Esophagus muscularis mucosa (tissue), 4 donors: ENCODE measurements around the gene INPP5A. TPM values are rescaled to one million over a fixed set of nuclear protein-coding genes. Genes with fewer than 3 reads are reported as not detected.

ENCODE experiments used
- DNase-seq: peaks from one replicate; pipeline ENCODE4 v3.0.0-alpha.2; 2017; ENCODE audit errors: extremely low spot score
- H3K27ac ChIP-seq, 4 donors: fragments of 200-600 bp; sonication (generic); replicated peaks in 1 of 4; 1 replicate in 3 of 4; 2 replicates in 1 of 4; pipeline ENCODE4 v1.5.1; 2016 to 2019; ENCODE audit warnings: mild to moderate bottlenecking in 1 of 4
- H3K27me3 ChIP-seq, 4 donors: fragments of 200-600 bp; sonication (generic); one replicate each; pipeline versions ENCODE4 v1.5.1 to v1.6.0; 2016 to 2019
- H3K36me3 ChIP-seq, 4 donors: fragments of 200-600 bp; sonication (generic); one replicate each; pipeline ENCODE4 v1.5.1; 2016 to 2019
- H3K4me1 ChIP-seq, 4 donors: fragments of 200-600 bp; sonication (generic); one replicate each; pipeline ENCODE4 v1.5.1; 2016 to 2019
- H3K4me3 ChIP-seq, 4 donors: fragments of 200-600 bp; sonication (generic); 1 replicate in 2 of 4; 2 replicates in 2 of 4; pipeline ENCODE4 v1.5.1; 2016 to 2019; ENCODE audit warnings: mild to moderate bottlenecking in 4 of 4, moderate library complexity in 1 of 4
- H3K9me3 ChIP-seq, 4 donors: fragments of 200-600 bp; sonication (generic); 1 replicate in 3 of 4; 2 replicates in 1 of 4; pipeline ENCODE4 v1.5.1; 2016 to 2019
- CTCF ChIP-seq, 3 experiments: fragments of 200-600 bp in 2 of 3; fragments of 450-650 bp in 1 of 3; sonication (generic) in 2 of 3; IDR thresholded peaks; one replicate each; pipeline ENCODE4 v1.5.1; 2017 to 2019; ENCODE audit warnings: antibody characterized with exemption in 3 of 3, mild to moderate bottlenecking in 2 of 3, moderate library complexity in 1 of 3
- EP300 ChIP-seq: sonication (generic); formaldehyde crosslinking; IDR thresholded peaks from one replicate; pipeline ENCODE4 v1.6.1; 2017; ENCODE audit warnings: antibody characterized with exemption
- POLR2A ChIP-seq: fragments of 450-650 bp; IDR thresholded peaks from one replicate; pipeline ENCODE4 v1.6.1; 2017; ENCODE audit warnings: antibody characterized with exemption, moderate library complexity, mild to moderate bottlenecking, low read depth
- POLR2AphosphoS5 ChIP-seq, 2 donors: sonication (generic); formaldehyde crosslinking; IDR thresholded peaks; one replicate each; pipeline ENCODE4 v1.6.1; 2017; ENCODE audit warnings: antibody characterized with exemption in 2 of 2
- WGBS: methylation state at CpG from one replicate; pipeline ENCODE4 v1.1.5; 2018; 5-methylcytosine and 5-hydroxymethylcytosine counted together
- intact Hi-C: fragments of 100-400 bp; cut with DNase I; formaldehyde crosslinking; loops from one replicate; pipeline ENCODE4 v1.15.1; 2023
- total RNA-seq, 4 donors: library from RNA; depleted of rRNA; stranded (reverse); fragments of >200 nt; gene quantifications; one replicate each; pipeline versions ENCODE4 v1.1.0 to v1.2.1, GENCODE V29; 2016

INPP5A gene
- total RNA-seq, 4 donors from 2014 or later: 234 to 301 (median 245) TPM

DNA sequence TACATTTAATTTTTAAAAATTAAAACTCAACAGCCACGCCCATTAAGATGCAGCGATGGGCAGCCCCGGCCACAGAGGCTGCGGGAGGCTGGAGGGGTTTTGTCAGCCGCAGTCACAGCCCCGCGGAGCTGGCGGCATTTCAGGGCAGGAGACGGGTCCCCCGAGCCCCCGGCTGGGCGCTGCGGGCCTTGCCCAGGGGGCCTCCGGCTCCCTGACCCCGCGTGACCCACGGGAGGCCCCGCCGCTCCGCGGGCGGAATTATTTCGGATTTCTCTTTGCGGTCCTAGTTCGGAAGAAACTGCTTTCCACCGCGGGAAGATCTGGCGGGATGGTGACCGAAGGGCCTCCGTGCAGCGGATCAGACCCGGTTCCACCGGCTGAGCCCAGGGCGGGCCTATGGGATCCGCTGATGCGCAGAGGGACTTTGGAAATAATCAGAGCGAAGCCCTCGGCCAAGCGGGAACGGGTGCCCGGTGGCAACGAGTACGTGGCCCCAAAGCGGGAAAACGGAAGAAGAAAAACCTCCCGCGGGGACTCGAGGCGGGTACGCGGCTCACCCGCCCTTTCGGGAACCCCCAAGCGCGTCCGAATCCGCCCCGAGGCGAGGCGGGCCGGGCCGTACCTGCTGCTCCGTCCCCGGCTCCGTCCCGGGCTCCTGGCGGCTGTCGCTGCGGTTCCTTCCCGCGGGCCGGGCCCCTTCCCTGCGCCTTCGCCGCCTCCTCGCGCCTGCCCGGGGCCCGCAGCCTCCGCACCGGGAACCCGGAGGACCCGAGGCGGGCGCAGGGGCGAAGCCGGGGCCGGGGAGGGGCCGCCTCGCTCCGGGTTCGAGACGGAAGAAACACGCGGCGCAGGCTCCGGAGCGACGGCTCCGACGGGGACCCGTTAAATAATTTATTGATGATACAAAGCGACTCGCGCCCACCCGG is 246.6 kb downstream of the INPP5A start:
- TF ChIP-seq EP300 (no peak), CTCF (IDR thresholded peaks at IDR 0.05) (no peak), POLR2AphosphoS5 (IDR thresholded peaks at IDR 0.05) (no peak), POLR2A (no peak)
- 37% methylated on average over 43 of the region's 106 CpGs for WGBS
- no peak overlapping the region for H3K27ac ChIP-seq
- H3K4me3 ChIP-seq: no peak overlapping the region
- H3K4me1 ChIP-seq: peaks cover 21 to 50% (median 45%) of the 10 kb centered on the region in 4 donors
- intact Hi-C loops: loop anchor here (10.0 kb wide), 1 partner anchor 129 kb away; no protein-coding TSS in a partner anchor
- H3K36me3 ChIP-seq: peaks cover 32 to 48% (median 45%) of the 10 kb centered on the region in 4 donors
- peaks cover 0 to 8% (median 4%) of the 10 kb centered on the region in 4 donors for H3K9me3 ChIP-seq
- peaks cover 0 to 63% (median 49%) of the 10 kb centered on the region in 4 donors for H3K27me3 ChIP-seq
- no peak for DNase-seq

- Histone ChIP-seq H3K4me3 (peak overlapping the region; percentile 23 to 44 (median 40)), H3K36me3 (peaks cover 24 to 39% (median 36%) of the 10 kb centered on the region in 4 donors), H3K4me1 (peaks cover 21 to 50% (median 45%) of the 10 kb centered on the region in 4 donors), H3K27ac (no peak overlapping the region), H3K27me3 (peaks cover 0 to 71% (median 54%) of the 10 kb centered on the region in 4 donors), H3K9me3 (peaks cover 0 to 8% (median 4%) of the 10 kb centered on the region in 4 donors)
- TF ChIP-seq CTCF (IDR thresholded peaks at IDR 0.05) (no peak), POLR2A (no peak), EP300 (no peak), POLR2AphosphoS5 (IDR thresholded peaks at IDR 0.05) (no peak)
- no peak for DNase-seq
- WGBS: 9% methylated on average over 32 of the region's 111 CpGs
- intact Hi-C loops: loop anchor here (10.0 kb wide), 1 partner anchor 130 kb away; no protein-coding TSS in a partner anchor
Observed at GRCh38 chr10:132784866-132785722, 247.5 kb downstream of the INPP5A start.

DNA sequence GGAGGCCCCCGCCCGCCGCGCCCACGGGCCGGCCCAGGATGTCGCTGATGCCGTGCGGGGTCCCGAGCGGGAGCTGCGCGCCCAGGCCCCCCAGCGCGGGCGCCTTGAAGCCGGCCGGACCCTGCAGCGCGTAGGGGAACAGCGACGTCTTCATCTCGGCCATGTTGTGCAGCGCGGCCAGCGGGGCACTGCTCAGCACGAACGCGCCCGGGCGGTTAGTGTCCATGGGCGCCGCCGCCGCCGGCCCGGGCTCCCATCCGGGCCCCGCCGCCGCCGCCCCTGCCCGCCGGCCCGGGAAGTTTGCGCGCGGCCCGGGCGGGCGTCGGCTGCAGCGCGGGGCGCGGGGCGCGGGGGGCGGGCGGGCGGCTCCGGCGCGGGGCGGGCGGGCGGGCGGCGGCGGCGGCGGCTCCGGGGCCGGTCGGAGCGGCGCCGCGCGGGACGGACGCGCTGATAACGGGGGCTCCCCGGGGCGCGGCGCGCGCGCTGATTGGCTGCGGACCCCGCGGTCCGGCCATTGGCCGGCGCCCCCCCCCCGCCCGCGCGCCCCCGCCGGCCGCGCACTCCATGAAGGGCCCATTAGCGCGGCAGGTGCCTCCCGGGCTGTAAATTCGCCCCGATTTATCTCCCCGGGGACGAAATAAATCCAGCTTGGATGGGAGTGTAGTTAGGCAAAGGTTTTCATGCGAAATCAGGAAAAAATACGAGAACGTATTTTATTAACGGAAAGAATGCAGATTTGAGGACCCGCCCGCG is 248.3 kb downstream of the INPP5A start, which contains the start of gene NKX6-2:
TSS of gene NKX6-2 (minus strand) at position 425 of the 753 bp plus-strand sequence. CDS start at position 226, 199 bp downstream.
- H3K27ac ChIP-seq: no peak within 1 kb of the TSS
- peaks cover 19 to 31% (median 28%) of the 10 kb centered on the region in 4 donors for H3K36me3 ChIP-seq
- intact Hi-C loops: loop anchor here (10.0 kb wide), 1 partner anchor 131 kb away; no protein-coding TSS in a partner anchor
- no peak for TF ChIP-seq POLR2AphosphoS5 (IDR thresholded peaks at IDR 0.05)
- no peak for TF ChIP-seq POLR2A
- TF ChIP-seq EP300: no peak
- no peak for TF ChIP-seq CTCF (IDR thresholded peaks at IDR 0.05)
- no CpG with 5 or more reads among the region's 119 CpGs for WGBS
- peaks cover 0 to 8% (median 4%) of the 10 kb centered on the region in 4 donors for H3K9me3 ChIP-seq
- H3K4me1 ChIP-seq: peaks cover 21 to 50% (median 45%) of the 10 kb centered on the region in 4 donors
- H3K4me3 ChIP-seq: peak within 1 kb of the TSS; percentile 34 to 44 (median 40)
- DNase-seq: no peak
- H3K27me3 ChIP-seq: peaks cover 0 to 75% (median 54%) of the 10 kb centered on the region in 4 donors

- peaks cover 0 to 80% (median 54%) of the 10 kb centered on the region in 4 donors for H3K27me3 ChIP-seq
- WGBS: no CpG with 5 or more reads among the region's 58 CpGs
- peaks cover 16 to 25% (median 23%) of the 10 kb centered on the region in 4 donors for H3K36me3 ChIP-seq
- H3K4me3 ChIP-seq: peak overlapping the region; percentile 27 to 34 (median 32)
- H3K27ac ChIP-seq: no peak overlapping the region
- TF ChIP-seq POLR2AphosphoS5 (IDR thresholded peaks at IDR 0.05) (no peak), EP300 (no peak), POLR2A (no peak), CTCF (IDR thresholded peaks at IDR 0.05) (no peak)
- H3K9me3 ChIP-seq: peaks cover 0 to 8% (median 4%) of the 10 kb centered on the region in 4 donors
- DNase-seq: no peak
- peaks cover 21 to 50% (median 45%) of the 10 kb centered on the region in 4 donors for H3K4me1 ChIP-seq
- intact Hi-C loops: loop anchor here (10.0 kb wide), 1 partner anchor 132 kb away; no protein-coding TSS in a partner anchor
Observed at GRCh38 chr10:132786476-132786883, 248.9 kb downstream of the INPP5A start.
